ENCODE data around the gene MAP2. TPM values are rescaled to one million over a fixed set of nuclear protein-coding genes. Genes with fewer than 3 reads are reported as not detected.

Gene MAP2
- total RNA-seq, 1 donor from 2014 or later = 7.2 TPM

DNA sequence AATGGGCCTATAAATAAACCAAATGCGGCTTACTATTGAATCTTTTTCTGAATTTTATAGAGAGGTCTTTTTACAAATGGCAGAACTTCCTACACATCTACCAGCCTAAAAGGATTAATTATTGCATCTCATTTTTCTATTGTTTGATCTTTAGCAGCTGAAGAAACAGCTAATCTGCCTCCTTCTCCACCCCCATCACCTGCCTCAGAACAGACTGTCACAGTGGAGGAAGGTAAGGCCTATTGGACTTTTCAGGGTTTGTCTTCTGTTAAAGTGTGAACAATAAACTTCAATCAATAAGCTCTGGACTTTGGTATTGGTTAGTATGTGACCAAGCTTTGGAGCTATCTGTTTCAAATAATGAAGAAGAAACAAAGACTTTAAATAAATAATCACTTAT is 256.7 kb downstream of the MAP2 start:
- DNase-seq (ENCODE audit: extremely low spot score, unreplicated experiment) = no peak
- Mint-ChIP-seq H3K4me3 (ENCODE audit: unreplicated experiment) (no peak overlapping the region), H3K9me3 (ENCODE audit: unreplicated experiment) (no peaks in the 10 kb centered on the region), H3K27ac (ENCODE audit: unreplicated experiment) (no peak overlapping the region), H3K36me3 (ENCODE audit: unreplicated experiment) (no peaks in the 10 kb centered on the region), H3K27me3 (ENCODE audit: unreplicated experiment) (peaks cover 4% of the 10 kb centered on the region), H3K4me1 (ENCODE audit: unreplicated experiment) (peaks cover 4% of the 10 kb centered on the region)
- no peak for TF ChIP-seq CTCF (IDR thresholded peaks at IDR 0.05)

DNA sequence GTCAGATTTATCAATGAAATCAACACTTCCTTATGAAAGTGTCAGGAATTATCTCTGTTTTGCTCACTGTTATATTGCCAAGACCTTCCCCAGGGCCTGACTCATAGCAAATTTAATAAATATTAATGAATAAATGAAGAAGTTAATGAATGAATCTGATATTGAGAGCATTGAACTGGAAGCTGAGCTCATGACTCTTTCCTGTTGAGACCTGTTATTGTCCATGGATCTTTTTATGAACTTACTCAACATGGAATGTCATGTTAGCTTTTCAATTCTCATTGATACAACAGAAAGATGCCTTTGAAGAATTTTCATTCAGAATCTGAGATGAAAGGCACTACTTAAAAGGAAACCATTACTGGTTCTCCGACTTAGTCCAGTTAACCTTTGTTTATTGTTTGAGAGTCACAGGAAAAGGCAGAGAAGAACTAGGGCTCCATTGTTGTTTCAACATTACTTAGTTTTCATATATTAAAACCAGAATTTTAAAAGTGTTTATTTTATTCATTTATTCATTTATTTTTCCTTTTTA is 257.4 kb downstream of the MAP2 start:
- Mint-ChIP-seq H3K36me3 (ENCODE audit: unreplicated experiment) (no peaks in the 10 kb centered on the region), H3K27ac (ENCODE audit: unreplicated experiment) (no peak overlapping the region), H3K4me3 (ENCODE audit: unreplicated experiment) (no peak overlapping the region)

DNA sequence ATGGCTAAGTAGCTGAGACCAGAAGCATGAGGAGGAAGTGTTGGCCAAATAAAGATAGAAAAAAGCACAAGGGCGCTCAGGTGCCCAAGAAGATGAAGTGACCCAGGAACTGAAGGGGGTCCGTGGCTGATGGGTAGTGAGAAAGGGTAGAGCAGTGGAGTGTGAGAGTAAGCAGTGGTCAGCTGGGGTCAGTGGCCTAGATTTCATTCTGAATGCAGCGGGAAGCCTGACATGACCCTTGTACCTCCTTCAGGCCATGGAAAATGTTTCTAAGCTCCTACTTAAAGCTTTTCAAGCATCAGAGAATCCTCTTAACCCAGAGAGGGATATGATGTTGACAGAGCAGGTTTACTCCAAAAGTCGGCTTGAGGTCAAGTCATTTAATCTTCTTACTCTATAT is 258.8 kb downstream of the MAP2 start:
- no peak for DNase-seq (ENCODE audit: extremely low spot score, unreplicated experiment)
- no peaks in the 10 kb centered on the region for H3K36me3 Mint-ChIP-seq (ENCODE audit: unreplicated experiment)
- no peaks in the 10 kb centered on the region for H3K4me1 Mint-ChIP-seq (ENCODE audit: unreplicated experiment)
- no peak overlapping the region for H3K4me3 Mint-ChIP-seq (ENCODE audit: unreplicated experiment)
- H3K9me3 Mint-ChIP-seq (ENCODE audit: unreplicated experiment) = no peaks in the 10 kb centered on the region
- no peak for TF ChIP-seq CTCF (IDR thresholded peaks at IDR 0.05)
- no peak overlapping the region for H3K27ac Mint-ChIP-seq (ENCODE audit: unreplicated experiment)
- peaks cover 7% of the 10 kb centered on the region for H3K27me3 Mint-ChIP-seq (ENCODE audit: unreplicated experiment)

More for the DNA sequence above, 257.4 kb downstream of the MAP2 start:
- TF ChIP-seq CTCF (IDR thresholded peaks at IDR 0.05) = no peak
- Mint-ChIP-seq H3K4me1 (ENCODE audit: unreplicated experiment) (peaks cover 4% of the 10 kb centered on the region), H3K9me3 (ENCODE audit: unreplicated experiment) (no peaks in the 10 kb centered on the region), H3K27me3 (ENCODE audit: unreplicated experiment) (peaks cover 7% of the 10 kb centered on the region)
- no peak for DNase-seq (ENCODE audit: extremely low spot score, unreplicated experiment)

DNA sequence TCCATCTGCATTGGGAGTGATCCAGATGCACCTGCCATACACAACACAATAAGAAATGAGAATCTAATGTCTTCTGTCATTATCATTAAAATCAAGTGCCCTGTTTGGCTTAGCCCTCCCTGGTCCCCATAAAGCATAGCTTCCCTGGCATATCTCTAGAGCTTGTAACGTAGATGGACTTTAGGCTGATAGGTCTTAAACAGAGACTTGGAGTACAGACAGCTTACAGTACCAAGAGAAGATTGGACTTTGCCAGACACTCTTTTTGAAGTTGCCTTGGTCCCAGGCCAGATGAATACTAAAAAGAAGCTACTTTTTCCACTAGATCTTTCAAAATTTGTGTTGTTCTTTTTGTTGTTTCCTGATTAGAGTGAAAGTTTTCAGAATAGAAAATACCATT is 261.5 kb downstream of the MAP2 start:
- no peaks in the 10 kb centered on the region for H3K9me3 Mint-ChIP-seq (ENCODE audit: unreplicated experiment)
- no peak overlapping the region for H3K4me3 Mint-ChIP-seq (ENCODE audit: unreplicated experiment)
- H3K27ac Mint-ChIP-seq (ENCODE audit: unreplicated experiment) = no peak overlapping the region
- DNase-seq (ENCODE audit: extremely low spot score, unreplicated experiment) = no peak
- no peaks in the 10 kb centered on the region for H3K36me3 Mint-ChIP-seq (ENCODE audit: unreplicated experiment)
- H3K4me1 Mint-ChIP-seq (ENCODE audit: unreplicated experiment) = no peaks in the 10 kb centered on the region
- H3K27me3 Mint-ChIP-seq (ENCODE audit: unreplicated experiment) = peaks cover 7% of the 10 kb centered on the region
- no peak for TF ChIP-seq CTCF (IDR thresholded peaks at IDR 0.05)

GRCh38 chr2:209685963-209686362 is 262.1 kb downstream of the MAP2 start:
- TF ChIP-seq CTCF (IDR thresholded peaks at IDR 0.05) = no peak
- Mint-ChIP-seq H3K9me3 (ENCODE audit: unreplicated experiment) (no peaks in the 10 kb centered on the region), H3K4me3 (ENCODE audit: unreplicated experiment) (no peak overlapping the region), H3K27me3 (ENCODE audit: unreplicated experiment) (peaks cover 7% of the 10 kb centered on the region), H3K4me1 (ENCODE audit: unreplicated experiment) (no peaks in the 10 kb centered on the region), H3K36me3 (ENCODE audit: unreplicated experiment) (no peaks in the 10 kb centered on the region), H3K27ac (ENCODE audit: unreplicated experiment) (no peak overlapping the region)
- no peak for DNase-seq (ENCODE audit: extremely low spot score, unreplicated experiment)

All from osteocyte (in vitro differentiated cells).